ENCODE results near the gene ADAMTS5. TPM values are rescaled to one million over a fixed set of nuclear protein-coding genes. Genes with fewer than 3 reads are reported as not detected.

The ADAMTS5 gene
- total RNA-seq, 1 donor from 2014 or later, result 27.5 TPM

- Histone ChIP-seq H3K4me3 (no peak overlapping the region), H3K36me3 (no peaks in the 10 kb centered on the region), H3K9me3 (no peaks in the 10 kb centered on the region), H3K27me3 (no peaks in the 10 kb centered on the region), H3K4me1 (no peaks in the 10 kb centered on the region), H3K27ac (no peak overlapping the region)
- intact Hi-C loops (cut with DNase I), result no loop called here
- DNase-seq (ENCODE audit: low spot score in 2 of 2), result no peak
- TF ChIP-seq, protein P1, sequence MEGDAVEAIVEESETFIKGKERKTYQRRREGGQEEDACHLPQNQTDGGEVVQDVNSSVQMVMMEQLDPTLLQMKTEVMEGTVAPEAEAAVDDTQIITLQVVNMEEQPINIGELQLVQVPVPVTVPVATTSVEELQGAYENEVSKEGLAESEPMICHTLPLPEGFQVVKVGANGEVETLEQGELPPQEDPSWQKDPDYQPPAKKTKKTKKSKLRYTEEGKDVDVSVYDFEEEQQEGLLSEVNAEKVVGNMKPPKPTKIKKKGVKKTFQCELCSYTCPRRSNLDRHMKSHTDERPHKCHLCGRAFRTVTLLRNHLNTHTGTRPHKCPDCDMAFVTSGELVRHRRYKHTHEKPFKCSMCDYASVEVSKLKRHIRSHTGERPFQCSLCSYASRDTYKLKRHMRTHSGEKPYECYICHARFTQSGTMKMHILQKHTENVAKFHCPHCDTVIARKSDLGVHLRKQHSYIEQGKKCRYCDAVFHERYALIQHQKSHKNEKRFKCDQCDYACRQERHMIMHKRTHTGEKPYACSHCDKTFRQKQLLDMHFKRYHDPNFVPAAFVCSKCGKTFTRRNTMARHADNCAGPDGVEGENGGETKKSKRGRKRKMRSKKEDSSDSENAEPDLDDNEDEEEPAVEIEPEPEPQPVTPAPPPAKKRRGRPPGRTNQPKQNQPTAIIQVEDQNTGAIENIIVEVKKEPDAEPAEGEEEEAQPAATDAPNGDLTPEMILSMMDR (IDR thresholded peaks at IDR 0.05), result no peak
Measured at GRCh38 chr21:26888256-26888655, 78.6 kb downstream of the ADAMTS5 start.

- DNase-seq (ENCODE audit: low spot score in 2 of 2), result no peak
- Histone ChIP-seq H3K4me3 (no peak overlapping the region), H3K4me1 (no peaks in the 10 kb centered on the region), H3K27ac (no peak overlapping the region), H3K27me3 (no peaks in the 10 kb centered on the region), H3K36me3 (no peaks in the 10 kb centered on the region), H3K9me3 (no peaks in the 10 kb centered on the region)
- TF ChIP-seq, protein P1 (IDR thresholded peaks at IDR 0.05), result no peak
- intact Hi-C loops (cut with DNase I), result no loop called here
Measured at GRCh38 chr21:26887251-26887650, 79.6 kb downstream of the ADAMTS5 start.

- TF ChIP-seq, protein P1 (IDR thresholded peaks at IDR 0.05), result no peak
- H3K36me3 ChIP-seq, result no peaks in the 10 kb centered on the region
- H3K27me3 ChIP-seq, result no peaks in the 10 kb centered on the region
- H3K9me3 ChIP-seq, result no peaks in the 10 kb centered on the region
- intact Hi-C loops (cut with DNase I), result no loop called here
- no peak for DNase-seq (ENCODE audit: low spot score in 2 of 2)
- H3K4me3 ChIP-seq, result no peak overlapping the region
- no peaks in the 10 kb centered on the region for H3K4me1 ChIP-seq
- H3K27ac ChIP-seq, result no peak overlapping the region
Measured at GRCh38 chr21:26884436-26884835, 82.5 kb downstream of the ADAMTS5 start.

- H3K36me3 ChIP-seq, result no peaks in the 10 kb centered on the region
- intact Hi-C loops (cut with DNase I), result no loop called here
- no peaks in the 10 kb centered on the region for H3K4me1 ChIP-seq
- TF ChIP-seq, protein P1 (IDR thresholded peaks at IDR 0.05), result no peak
- H3K9me3 ChIP-seq, result no peaks in the 10 kb centered on the region
- DNase-seq (ENCODE audit: low spot score in 2 of 2), result no peak
- H3K27me3 ChIP-seq, result no peaks in the 10 kb centered on the region
- H3K27ac ChIP-seq, result no peak overlapping the region
- no peak overlapping the region for H3K4me3 ChIP-seq
Measured at GRCh38 chr21:26883768-26884167, 83.1 kb downstream of the ADAMTS5 start.

- no peaks in the 10 kb centered on the region for H3K9me3 ChIP-seq
- H3K36me3 ChIP-seq, result no peaks in the 10 kb centered on the region
- H3K27me3 ChIP-seq, result no peaks in the 10 kb centered on the region
- H3K4me3 ChIP-seq, result no peak overlapping the region
- no peak for DNase-seq (ENCODE audit: low spot score in 2 of 2)
- no peak overlapping the region for H3K27ac ChIP-seq
- intact Hi-C loops (cut with DNase I), result no loop called here
- H3K4me1 ChIP-seq, result no peaks in the 10 kb centered on the region
- TF ChIP-seq, protein P1 (IDR thresholded peaks at IDR 0.05), result peak; percentile 14 to 33 (median 19)
Measured at GRCh38 chr21:26881504-26882228, 85.2 kb downstream of the ADAMTS5 start.

Data from ascending aorta (tissue), 2 donors.